ENCODE data around the gene LONP2.

GRCh38 chr16:48359983-48360382, 115.9 kb downstream of the LONP2 start:
- TF ChIP-seq TAF1 (IDR thresholded peaks at IDR 0.05; ENCODE audit: low read depth) (no peak), CTCF (IDR thresholded peaks at IDR 0.05; ENCODE audit: poor library complexity, severe bottlenecking) (no peak), REST (IDR thresholded peaks at IDR 0.05; ENCODE audit: borderline replicate concordance) (no peak), EZH2 (IDR thresholded peaks at IDR 0.05; ENCODE audit: borderline replicate concordance, insufficient read depth, low read length, poor library complexity, severe bottlenecking) (no peak), POLR2AphosphoS5 (IDR thresholded peaks at IDR 0.05) (no peak), EP300 (conservative IDR thresholded peaks at IDR 0.05; ENCODE audit: poor library complexity, severe bottlenecking) (no peak), MXI1 (conservative IDR thresholded peaks at IDR 0.05; ENCODE audit: poor library complexity, severe bottlenecking) (no peak)

Measured in neural cell (in vitro differentiated cells).